HepG2 (cell line): ENCODE data around the gene PACS1. TPM values are rescaled to one million over a fixed set of nuclear protein-coding genes. Genes with fewer than 3 reads are reported as not detected.

Experiments used
- AHR ChIP-seq: IDR thresholded peaks from 2 replicates; pipeline ENCODE4 v1.6.1; 2018; ENCODE audit warnings: missing genetic modification reagents, missing compliant biosample characterization
- ARID2 ChIP-seq: sonication (generic); formaldehyde crosslinking; IDR thresholded peaks from 2 replicates; pipeline ENCODE4 v1.8.1; 2022; ENCODE audit warnings: mild to moderate bottlenecking, missing genetic modification reagents, borderline replicate concordance
- ARNT2 ChIP-seq: sonication (generic); formaldehyde crosslinking; IDR thresholded peaks from 2 replicates; pipeline ENCODE4 v1.8.0; 2022; ENCODE audit warnings: mild to moderate bottlenecking, low read depth, missing genetic modification reagents, moderate library complexity
- ATRX ChIP-seq: sonication (generic); formaldehyde crosslinking; IDR thresholded peaks from 2 replicates; pipeline ENCODE4 v1.4.0; 2020; ENCODE audit warnings: missing genetic modification reagents, borderline replicate concordance
- GPN1 ChIP-seq: sonication (generic); formaldehyde crosslinking; IDR thresholded peaks from 2 replicates; pipeline ENCODE4 v1.5.1; 2020; ENCODE audit warnings: missing genetic modification reagents, borderline replicate concordance
- HIVEP1 ChIP-seq: sonication (generic); formaldehyde crosslinking; IDR thresholded peaks from 2 replicates; pipeline ENCODE4 v1.4.0; 2020; ENCODE audit warnings: mild to moderate bottlenecking, missing genetic modification reagents
- HNRNPUL1 ChIP-seq: fragments of 200-400 bp; formaldehyde crosslinking; IDR thresholded peaks from 2 replicates; pipeline ENCODE4 v1.6.1; 2017; ENCODE audit warnings: low read depth, mild to moderate bottlenecking, low read length, moderate library complexity
- JUN ChIP-seq: sonication (generic); formaldehyde crosslinking; IDR thresholded peaks from 2 replicates; pipeline ENCODE4 v1.4.0; 2020; ENCODE audit warnings: mild to moderate bottlenecking, missing genetic modification reagents
- PPARG ChIP-seq: conservative IDR thresholded peaks from 2 replicates; pipeline ENCODE4 v1.6.1; 2016; ENCODE audit warnings: missing biosample characterization, missing genetic modification reagents
- RBFOX2 ChIP-seq: fragments of 200-400 bp; formaldehyde crosslinking; IDR thresholded peaks from 2 replicates; pipeline ENCODE4 v1.6.1; 2017; ENCODE audit warnings: low read depth, mild to moderate bottlenecking, low read length
- SOX5 ChIP-seq: IDR thresholded peaks from 2 replicates; pipeline ENCODE4 v1.6.1; 2016; ENCODE audit warnings: borderline replicate concordance
- STAG1 ChIP-seq: sonication (generic); formaldehyde crosslinking; IDR thresholded peaks from 2 replicates; pipeline ENCODE4 v1.4.0; 2020; ENCODE audit warnings: missing genetic modification reagents
- TOPORS ChIP-seq: sonication (generic); formaldehyde crosslinking; IDR thresholded peaks from 2 replicates; pipeline ENCODE4 v1.8.0; 2023; ENCODE audit warnings: mild to moderate bottlenecking, missing genetic modification reagents
- TSC22D2 ChIP-seq: sonication (generic); formaldehyde crosslinking; IDR thresholded peaks from 2 replicates; pipeline ENCODE4 v1.5.1; 2020; ENCODE audit warnings: missing genetic modification reagents, mild to moderate bottlenecking, borderline replicate concordance
- ZC3H4 ChIP-seq: sonication (generic); formaldehyde crosslinking; IDR thresholded peaks from 2 replicates; pipeline ENCODE4 v1.4.0; 2020; ENCODE audit warnings: missing genetic modification reagents, borderline replicate concordance
- ZNF124 ChIP-seq: sonication (generic); formaldehyde crosslinking; IDR thresholded peaks from 2 replicates; pipeline ENCODE4 v1.4.0; 2020; ENCODE audit warnings: missing genetic modification reagents
- ZNF136 ChIP-seq: sonication (generic); formaldehyde crosslinking; IDR thresholded peaks from 2 replicates; pipeline ENCODE4 v1.8.1; 2022; ENCODE audit warnings: low read depth, mild to moderate bottlenecking, moderate library complexity, missing genetic modification reagents
- ZNF143 ChIP-seq: sonication (generic); formaldehyde crosslinking; IDR thresholded peaks from 2 replicates; pipeline ENCODE4 v1.4.0; 2020; ENCODE audit warnings: missing genetic modification reagents
- ZNF660 ChIP-seq: sonication (generic); formaldehyde crosslinking; IDR thresholded peaks from 2 replicates; pipeline ENCODE4 v1.5.1; 2020; ENCODE audit warnings: mild to moderate bottlenecking, low read depth, missing genetic modification reagents, borderline replicate concordance
- polyA plus RNA-seq, 8 experiments: library from polyadenylated mRNA; depleted of rRNA in 3 of 8; stranded (reverse) in 7 of 8; unstranded in 1 of 8; fragments of >200 nt; fragmentation: Illumina TruSeq in 4 of 8; extraction: Trizol in 4 of 8; gene quantifications; 2 replicates each; pipeline versions ENCODE4 v1.2.1 to v1.2.3, GENCODE V29; 2011 to 2016; ENCODE audit warnings: low read depth in 4 of 8, missing spikeins in 1 of 8, mixed read lengths in 1 of 8; ENCODE audit not compliant: insufficient read depth in 1 of 8
- total RNA-seq, 5 experiments: library from RNA; depleted of rRNA; stranded (reverse); fragments of >200 nt; fragmentation: Illumina TruSeq; extraction: Trizol; gene quantifications; 2 replicates each; pipeline ENCODE4 v1.2.3, GENCODE V29; 2016; ENCODE audit warnings: low read depth in 1 of 5
- TF ChIP-seq, protein P1 (sequence below): sonication (generic); formaldehyde crosslinking; IDR thresholded peaks from 2 replicates; pipeline ENCODE4 v1.5.1; 2020; ENCODE audit warnings: missing genetic modification reagents, mild to moderate bottlenecking, borderline replicate concordance
- TF ChIP-seq, protein P2 (sequence below): sonication (generic); formaldehyde crosslinking; IDR thresholded peaks from 2 replicates; pipeline ENCODE4 v1.5.1; 2020; ENCODE audit warnings: mild to moderate bottlenecking, moderate library complexity, missing genetic modification reagents
- TF ChIP-seq, protein P3 (sequence below): sonication (generic); formaldehyde crosslinking; IDR thresholded peaks from 2 replicates; pipeline ENCODE4 v1.4.0; 2020; ENCODE audit warnings: mild to moderate bottlenecking, missing genetic modification reagents
- TF ChIP-seq, protein P4 (sequence below): sonication (generic); formaldehyde crosslinking; IDR thresholded peaks from 2 replicates; pipeline ENCODE4 v1.8.0; 2022; ENCODE audit warnings: mild to moderate bottlenecking, missing genetic modification reagents, moderate library complexity

Gene PACS1
- total and polyA plus RNA-seq, 2 of the 13 experiments (the other 11 are each of a cell fraction or from before 2014, with no cell fraction given) = 7.6 to 8.6 TPM

DNA sequence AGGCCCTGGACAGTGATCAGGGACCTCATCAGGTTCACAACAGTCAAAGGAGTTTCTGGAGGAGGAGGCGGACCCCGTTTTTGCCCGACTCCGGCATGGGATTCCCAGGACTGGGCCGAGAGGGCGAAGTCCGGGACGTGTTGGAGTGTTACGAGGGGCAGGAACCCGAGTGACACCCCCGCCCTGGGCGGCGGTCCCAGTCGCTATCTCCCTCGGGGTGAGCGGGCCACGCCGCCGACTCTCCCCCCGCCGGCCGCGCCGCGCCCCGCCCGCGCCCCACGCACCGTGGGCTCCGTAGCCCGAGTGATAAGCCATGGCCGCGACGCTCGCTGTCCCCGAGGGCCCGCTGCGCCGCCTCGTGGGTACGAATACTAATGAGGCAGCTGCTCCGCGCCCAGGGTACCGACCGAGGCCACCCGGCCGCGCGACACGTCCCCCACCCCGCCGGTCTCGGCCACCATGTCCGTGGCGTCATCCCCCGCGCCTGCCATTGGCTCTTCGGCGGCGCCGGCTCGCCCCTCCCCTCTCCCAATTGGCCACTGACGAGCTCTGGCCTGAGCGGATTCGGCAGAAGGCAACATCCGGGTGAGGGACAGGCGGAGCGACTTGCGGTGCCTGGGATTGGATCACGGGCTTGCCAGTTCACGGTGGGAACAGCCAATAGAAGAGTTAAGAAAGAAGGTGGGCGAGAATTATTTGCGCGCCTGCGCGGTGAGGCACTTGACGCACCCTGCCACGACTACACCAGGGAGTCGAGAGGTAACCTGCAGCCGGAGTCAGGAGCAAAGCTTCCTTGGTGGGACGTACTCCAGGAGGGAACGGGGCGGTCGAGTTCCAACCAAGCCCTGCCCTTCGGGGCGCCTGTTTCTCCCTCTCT, 218.8 kb downstream of the PACS1 start, which contains the start of gene YIF1A (continued):
- TF ChIP-seq, protein P1, sequence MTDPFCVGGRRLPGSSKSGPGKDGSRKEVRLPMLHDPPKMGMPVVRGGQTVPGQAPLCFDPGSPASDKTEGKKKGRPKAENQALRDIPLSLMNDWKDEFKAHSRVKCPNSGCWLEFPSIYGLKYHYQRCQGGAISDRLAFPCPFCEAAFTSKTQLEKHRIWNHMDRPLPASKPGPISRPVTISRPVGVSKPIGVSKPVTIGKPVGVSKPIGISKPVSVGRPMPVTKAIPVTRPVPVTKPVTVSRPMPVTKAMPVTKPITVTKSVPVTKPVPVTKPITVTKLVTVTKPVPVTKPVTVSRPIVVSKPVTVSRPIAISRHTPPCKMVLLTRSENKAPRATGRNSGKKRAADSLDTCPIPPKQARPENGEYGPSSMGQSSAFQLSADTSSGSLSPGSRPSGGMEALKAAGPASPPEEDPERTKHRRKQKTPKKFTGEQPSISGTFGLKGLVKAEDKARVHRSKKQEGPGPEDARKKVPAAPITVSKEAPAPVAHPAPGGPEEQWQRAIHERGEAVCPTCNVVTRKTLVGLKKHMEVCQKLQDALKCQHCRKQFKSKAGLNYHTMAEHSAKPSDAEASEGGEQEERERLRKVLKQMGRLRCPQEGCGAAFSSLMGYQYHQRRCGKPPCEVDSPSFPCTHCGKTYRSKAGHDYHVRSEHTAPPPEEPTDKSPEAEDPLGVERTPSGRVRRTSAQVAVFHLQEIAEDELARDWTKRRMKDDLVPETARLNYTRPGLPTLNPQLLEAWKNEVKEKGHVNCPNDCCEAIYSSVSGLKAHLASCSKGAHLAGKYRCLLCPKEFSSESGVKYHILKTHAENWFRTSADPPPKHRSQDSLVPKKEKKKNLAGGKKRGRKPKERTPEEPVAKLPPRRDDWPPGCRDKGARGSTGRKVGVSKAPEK (CRISPR knock-in tag) = no peak
- TF ChIP-seq, protein P2, sequence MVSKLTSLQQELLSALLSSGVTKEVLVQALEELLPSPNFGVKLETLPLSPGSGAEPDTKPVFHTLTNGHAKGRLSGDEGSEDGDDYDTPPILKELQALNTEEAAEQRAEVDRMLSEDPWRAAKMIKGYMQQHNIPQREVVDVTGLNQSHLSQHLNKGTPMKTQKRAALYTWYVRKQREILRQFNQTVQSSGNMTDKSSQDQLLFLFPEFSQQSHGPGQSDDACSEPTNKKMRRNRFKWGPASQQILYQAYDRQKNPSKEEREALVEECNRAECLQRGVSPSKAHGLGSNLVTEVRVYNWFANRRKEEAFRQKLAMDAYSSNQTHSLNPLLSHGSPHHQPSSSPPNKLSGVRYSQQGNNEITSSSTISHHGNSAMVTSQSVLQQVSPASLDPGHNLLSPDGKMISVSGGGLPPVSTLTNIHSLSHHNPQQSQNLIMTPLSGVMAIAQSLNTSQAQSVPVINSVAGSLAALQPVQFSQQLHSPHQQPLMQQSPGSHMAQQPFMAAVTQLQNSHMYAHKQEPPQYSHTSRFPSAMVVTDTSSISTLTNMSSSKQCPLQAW (CRISPR knock-in tag) = no peak
- TF ChIP-seq PPARG (CRISPR knock-in tag) = no peak
- peak; percentile 66; the same call in 1 of the 2 replicates for TF ChIP-seq ARNT2 (CRISPR knock-in tag)
- no peak for TF ChIP-seq ZC3H4 (CRISPR knock-in tag)
- TF ChIP-seq AHR (CRISPR knock-in tag) = peak; percentile 77
- no peak for TF ChIP-seq ATRX (CRISPR knock-in tag)
- TF ChIP-seq HIVEP1 (CRISPR knock-in tag) = peak; percentile 42
- TF ChIP-seq STAG1 = no peak
- TF ChIP-seq JUN (CRISPR knock-in tag) = peak; percentile 65
- TF ChIP-seq, protein P3, sequence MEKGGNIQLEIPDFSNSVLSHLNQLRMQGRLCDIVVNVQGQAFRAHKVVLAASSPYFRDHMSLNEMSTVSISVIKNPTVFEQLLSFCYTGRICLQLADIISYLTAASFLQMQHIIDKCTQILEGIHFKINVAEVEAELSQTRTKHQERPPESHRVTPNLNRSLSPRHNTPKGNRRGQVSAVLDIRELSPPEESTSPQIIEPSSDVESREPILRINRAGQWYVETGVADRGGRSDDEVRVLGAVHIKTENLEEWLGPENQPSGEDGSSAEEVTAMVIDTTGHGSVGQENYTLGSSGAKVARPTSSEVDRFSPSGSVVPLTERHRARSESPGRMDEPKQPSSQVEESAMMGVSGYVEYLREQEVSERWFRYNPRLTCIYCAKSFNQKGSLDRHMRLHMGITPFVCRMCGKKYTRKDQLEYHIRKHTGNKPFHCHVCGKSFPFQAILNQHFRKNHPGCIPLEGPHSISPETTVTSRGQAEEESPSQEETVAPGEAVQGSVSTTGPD (CRISPR knock-in tag) = no peak
- no peak for TF ChIP-seq ARID2 (CRISPR knock-in tag)
- no peak for TF ChIP-seq TSC22D2
- peak; percentile 96 for TF ChIP-seq RBFOX2
- TF ChIP-seq, protein P4, sequence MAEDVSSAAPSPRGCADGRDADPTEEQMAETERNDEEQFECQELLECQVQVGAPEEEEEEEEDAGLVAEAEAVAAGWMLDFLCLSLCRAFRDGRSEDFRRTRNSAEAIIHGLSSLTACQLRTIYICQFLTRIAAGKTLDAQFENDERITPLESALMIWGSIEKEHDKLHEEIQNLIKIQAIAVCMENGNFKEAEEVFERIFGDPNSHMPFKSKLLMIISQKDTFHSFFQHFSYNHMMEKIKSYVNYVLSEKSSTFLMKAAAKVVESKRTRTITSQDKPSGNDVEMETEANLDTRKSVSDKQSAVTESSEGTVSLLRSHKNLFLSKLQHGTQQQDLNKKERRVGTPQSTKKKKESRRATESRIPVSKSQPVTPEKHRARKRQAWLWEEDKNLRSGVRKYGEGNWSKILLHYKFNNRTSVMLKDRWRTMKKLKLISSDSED (CRISPR knock-in tag) = no peak; the same call in 1 of the 2 replicates
- TF ChIP-seq GPN1 (CRISPR knock-in tag) = no peak
- no peak for TF ChIP-seq HNRNPUL1
- TF ChIP-seq ZNF136 (CRISPR knock-in tag) = no peak
- TF ChIP-seq ZNF660 = no peak
- TF ChIP-seq TOPORS = peak; percentile 26; the same call in 1 of the 2 replicates
- TF ChIP-seq ZNF143 = peak; percentile 13; the same call in 1 of the 2 replicates
- TF ChIP-seq ZNF124 (CRISPR knock-in tag) = 0 out of 2 replicates have a peak, but pooled peaks have one; percentile 17
- TF ChIP-seq SOX5 (CRISPR knock-in tag) = peak; percentile 19; the same call in 1 of the 2 replicates
